ENCODE results near the gene CFH.

CFH gene

GRCh38 chr1:196651637-196652215 is at the start of gene CFH:
Gene CFH, plus strand, starts transcription at chr1:196652043. Its CDS starts 75 bp downstream, at chr1:196652118.
- peak within 1 kb of the TSS; percentile 40 to 43 for H3K4me3 ChIP-seq
- H3K36me3 ChIP-seq: no peaks in the 10 kb centered on the region
- H3K27me3 ChIP-seq: no peaks in the 10 kb centered on the region
- no peaks in the 10 kb centered on the region for H3K4me1 ChIP-seq
- no peak for DNase-seq
- peak within 1 kb of the TSS; percentile 19 to 28 for H3K27ac ChIP-seq
- no peaks in the 10 kb centered on the region for H3K9me3 ChIP-seq
- no peak for TF ChIP-seq CTCF (IDR thresholded peaks at IDR 0.05)
- intact Hi-C loops (cut with DNase I; ENCODE audit: low total_unique reads): no loop called here

- Histone ChIP-seq H3K36me3 (no peaks in the 10 kb centered on the region), H3K27me3 (no peaks in the 10 kb centered on the region), H3K9me3 (no peaks in the 10 kb centered on the region), H3K4me1 (peaks cover 0 to 25% (median 5%) of the 10 kb centered on the region in 4 donors), H3K27ac (no peak overlapping the region), H3K4me3 (no peak overlapping the region)
- TF ChIP-seq CTCF (IDR thresholded peaks at IDR 0.05): no peak
- DNase-seq: no peak
- intact Hi-C loops (cut with DNase I; ENCODE audit: low total_unique reads): no loop called here
Measured at GRCh38 chr1:196603651-196604050, 48.2 kb upstream of the CFH start.

- H3K4me3 ChIP-seq: peak overlapping the region; percentile 56
- no peak for DNase-seq
- peak overlapping the region; percentile 49 to 78 for H3K27ac ChIP-seq
Measured at GRCh38 chr1:196607981-196608380, 43.9 kb upstream of the CFH start.

GRCh38 chr1:196608390-196609369 is 43.2 kb upstream of the CFH start, which contains the start of gene KCNT2:
Gene KCNT2, minus strand, starts transcription at chr1:196608440. Its CDS starts 131 bp downstream, at chr1:196608309.
- peak; percentile 70 to 79 for DNase-seq
- no peaks in the 10 kb centered on the region for H3K36me3 ChIP-seq
- H3K9me3 ChIP-seq: no peaks in the 10 kb centered on the region
- peak within 1 kb of the TSS; percentile 49 to 78 for H3K27ac ChIP-seq
- intact Hi-C loops (cut with DNase I; ENCODE audit: low total_unique reads): no loop called here
- H3K4me1 ChIP-seq: peaks cover 0 to 31% (median 7%) of the 10 kb centered on the region in 4 donors
- H3K4me3 ChIP-seq: peak within 1 kb of the TSS; percentile 56
- no peaks in the 10 kb centered on the region for H3K27me3 ChIP-seq
- TF ChIP-seq CTCF (IDR thresholded peaks at IDR 0.05): no peak

More at GRCh38 chr1:196607981-196608380, 43.9 kb upstream of the CFH start:
- H3K4me1 ChIP-seq: peaks cover 0 to 31% (median 7%) of the 10 kb centered on the region in 4 donors
- no peaks in the 10 kb centered on the region for H3K27me3 ChIP-seq
- H3K36me3 ChIP-seq: no peaks in the 10 kb centered on the region
- no peaks in the 10 kb centered on the region for H3K9me3 ChIP-seq
- intact Hi-C loops (cut with DNase I; ENCODE audit: low total_unique reads): no loop called here
- TF ChIP-seq CTCF (IDR thresholded peaks at IDR 0.05): no peak

GRCh38 chr1:196609370-196609737 is 42.5 kb upstream of the CFH start:
- Histone ChIP-seq H3K4me3 (peak overlapping the region; percentile 56), H3K27ac (peak overlapping the region; percentile 49 to 78)
- DNase-seq: no peak

More at GRCh38 chr1:196609370-196609737, 42.5 kb upstream of the CFH start:
- H3K36me3 ChIP-seq: no peaks in the 10 kb centered on the region
- no peaks in the 10 kb centered on the region for H3K9me3 ChIP-seq
- TF ChIP-seq CTCF (IDR thresholded peaks at IDR 0.05): no peak
- no peaks in the 10 kb centered on the region for H3K27me3 ChIP-seq
- H3K4me1 ChIP-seq: peaks cover 0 to 31% (median 7%) of the 10 kb centered on the region in 4 donors
- intact Hi-C loops (cut with DNase I; ENCODE audit: low total_unique reads): no loop called here
